Measurements from ENCODE around the gene ASRGL1.

DNA sequence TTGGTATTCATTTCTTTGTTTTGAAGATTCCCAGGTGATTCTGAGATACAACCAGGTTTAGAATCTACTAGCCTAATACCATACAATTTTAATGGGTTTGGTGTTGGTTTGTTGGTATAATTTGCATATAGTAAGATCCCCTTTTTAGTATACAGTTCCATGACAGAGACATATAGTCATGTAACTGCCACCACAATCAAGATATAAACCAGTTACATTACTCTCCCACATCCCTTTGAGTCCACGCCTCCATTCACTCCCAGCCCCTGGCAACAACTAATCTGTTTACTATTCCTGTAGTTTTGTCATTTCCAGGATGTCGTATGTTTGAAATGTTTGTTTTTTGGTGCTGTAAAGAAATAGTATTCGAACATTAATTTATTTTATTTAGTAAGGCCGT, 4.3 kb downstream of the ASRGL1 start:
- TF ChIP-seq POLR2A (IDR thresholded peaks at IDR 0.05), result no peak
- TF ChIP-seq CTCF (IDR thresholded peaks at IDR 0.05), result no peak
